NCI-H2196 (cell line): Measurements from ENCODE around the gene BCL2L12.

Experiments
- DNase-seq: peaks from one replicate; lab custom pipeline; 2025; ENCODE audit not compliant: unreplicated experiment; lab: John Stamatoyannopoulos, UW

The BCL2L12 gene

DNA sequence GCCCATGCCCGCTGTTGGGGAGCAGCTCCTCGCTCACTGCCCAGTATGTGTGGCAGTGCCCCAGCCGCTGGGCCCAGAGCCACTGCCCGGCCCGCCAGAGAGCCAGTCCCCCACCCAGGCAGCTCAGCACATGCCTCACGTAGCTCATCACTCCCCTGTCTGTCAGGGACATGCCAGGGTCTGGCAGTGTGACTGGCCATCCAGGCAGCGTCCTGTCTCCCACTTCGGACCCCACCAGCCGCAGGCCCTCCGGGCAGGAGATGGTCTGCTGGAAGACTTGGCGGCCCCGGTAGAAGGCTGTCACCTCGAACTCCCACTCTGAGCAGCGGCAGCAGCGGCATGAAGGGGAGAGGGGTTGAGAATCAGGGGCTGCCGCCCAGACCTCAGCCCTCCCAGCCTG, 3.7 kb upstream of the BCL2L12 start:
- no peak for DNase-seq

DNA sequence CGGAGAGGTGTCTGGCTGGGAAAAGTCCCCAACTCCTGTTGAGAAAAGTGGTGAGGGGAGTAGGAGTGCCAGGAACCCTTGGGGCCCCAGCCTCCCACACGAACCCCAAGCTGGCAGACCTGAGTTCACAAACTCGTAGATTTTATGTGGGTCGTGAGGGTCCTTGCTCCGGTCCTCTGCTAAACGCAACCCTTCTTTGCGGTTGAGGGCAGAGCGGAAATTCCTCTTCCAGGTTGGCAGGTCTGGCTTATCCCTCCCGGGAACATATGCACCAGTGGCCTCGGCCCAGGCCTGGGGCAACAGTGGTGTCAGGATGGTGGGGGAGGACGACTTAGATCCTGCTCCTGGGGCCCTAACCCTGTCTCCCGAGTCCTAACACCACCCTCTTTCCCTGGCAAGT, 2.5 kb upstream of the BCL2L12 start:
- DNase-seq = no peak

DNA sequence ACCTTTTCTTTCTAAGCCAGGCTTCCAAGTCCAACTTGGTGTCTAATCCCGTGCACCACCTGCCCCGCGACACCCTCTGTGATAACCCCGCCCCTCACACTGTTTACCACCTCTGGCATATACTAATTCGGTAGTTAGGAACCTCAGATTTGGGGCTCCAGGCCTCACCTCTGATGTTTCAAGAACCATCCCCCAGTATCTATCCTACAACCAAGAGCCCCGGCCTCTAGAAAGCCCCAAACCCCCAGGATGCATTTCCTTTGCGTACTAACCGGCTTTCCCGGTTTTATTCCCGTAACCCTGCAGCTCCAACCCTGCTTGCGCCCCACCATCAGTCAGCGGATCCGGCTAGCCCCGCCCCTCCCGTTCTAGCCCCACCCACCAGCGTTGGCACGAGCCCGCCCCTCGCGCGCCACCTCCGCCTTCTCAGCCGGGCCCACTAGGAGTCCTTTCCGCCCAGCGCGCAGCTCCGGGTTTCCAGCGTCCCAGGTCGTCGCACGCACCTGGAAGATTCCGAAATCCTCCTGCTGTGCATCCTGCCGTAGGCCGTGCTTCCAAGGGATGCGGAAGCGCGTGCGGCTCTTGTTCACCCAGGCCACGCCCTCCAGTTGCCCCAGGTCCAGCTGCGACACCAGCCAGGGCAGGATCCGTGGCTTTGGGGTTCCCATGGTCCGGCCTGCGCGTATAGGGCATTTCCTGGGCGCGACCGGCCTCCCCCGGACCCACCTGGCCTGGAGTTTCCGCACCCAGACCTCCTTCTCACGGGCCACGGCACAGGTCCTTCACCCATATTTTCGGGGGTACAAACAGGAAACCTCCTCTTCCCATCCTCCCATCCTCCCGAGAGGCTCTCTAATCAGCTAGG, 1.3 kb upstream of the BCL2L12 start:
- DNase-seq = peak; percentile 91

DNA sequence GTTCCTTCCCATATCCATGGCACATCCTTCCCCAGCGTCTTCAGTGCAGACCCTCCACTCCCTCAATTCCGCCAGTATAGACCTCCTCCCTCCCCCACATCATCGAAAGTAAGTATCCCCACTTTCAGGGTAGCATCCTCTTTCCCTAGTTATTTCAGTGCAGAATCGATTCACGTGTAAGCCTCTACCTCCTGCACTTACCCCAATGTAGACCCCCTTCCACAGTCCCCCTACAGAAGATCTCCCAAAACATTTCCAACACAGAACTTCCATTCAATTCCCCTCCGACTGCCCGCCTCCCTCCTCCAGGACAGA, 740 bp upstream of the BCL2L12 start:
- no peak for DNase-seq

DNA sequence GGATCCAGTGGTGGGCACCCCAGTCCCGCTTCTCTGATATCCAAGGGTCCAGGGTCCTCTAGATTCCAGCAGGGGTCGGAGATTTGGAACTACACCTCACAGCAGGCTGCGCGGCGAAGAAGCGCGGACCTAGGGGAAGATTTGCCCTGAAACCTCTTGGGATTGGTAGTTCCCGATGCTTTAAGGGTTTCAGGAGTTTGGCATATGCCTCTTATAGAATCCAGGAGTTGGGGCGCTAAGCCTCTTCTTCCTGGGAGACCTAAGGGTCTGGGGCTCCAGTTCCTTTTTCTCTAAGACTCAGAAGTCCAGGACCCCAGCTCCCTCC, 349 bp downstream of the BCL2L12 start:
- no peak for DNase-seq

DNA sequence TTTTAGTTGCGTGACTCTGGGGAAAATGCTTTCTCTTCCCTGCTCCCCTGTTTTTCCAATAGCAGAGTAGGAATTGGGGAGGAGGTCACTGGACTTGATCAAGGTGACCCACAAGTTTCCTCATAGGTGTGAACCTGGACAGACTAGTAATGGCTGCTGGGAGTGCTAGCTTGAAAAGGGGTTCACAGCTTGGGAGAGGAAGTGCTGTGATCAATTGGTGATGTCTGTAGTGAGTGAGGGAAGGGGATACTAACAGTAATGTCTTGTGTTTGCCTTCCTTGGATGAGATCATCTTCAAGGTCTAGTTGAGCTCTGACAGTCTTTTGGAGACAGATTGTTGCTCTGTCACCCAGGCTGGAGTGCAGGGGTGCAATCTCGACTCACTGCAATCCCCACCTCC, 1.7 kb downstream of the BCL2L12 start:
- DNase-seq = no peak

DNA sequence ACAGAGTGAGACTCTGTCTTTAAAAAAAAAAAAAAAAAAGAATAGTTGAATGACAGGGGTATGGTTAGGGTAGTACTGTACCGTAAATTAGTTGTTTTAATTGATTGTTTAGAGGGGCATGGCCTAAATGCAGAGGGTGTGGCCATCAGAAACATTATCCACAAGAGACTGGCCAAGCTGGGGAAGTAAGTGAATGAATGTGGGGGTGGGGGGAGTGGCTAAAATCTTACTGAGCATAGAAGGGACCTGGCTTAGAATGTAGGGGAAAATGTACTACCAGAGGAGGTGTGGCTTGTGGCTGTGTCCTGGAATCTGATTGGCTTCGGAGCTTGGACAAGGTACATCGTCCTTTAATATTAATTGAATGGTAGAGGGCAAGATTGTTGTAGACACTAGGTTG, 3.8 kb downstream of the BCL2L12 start:
- DNase-seq = no peak

DNA sequence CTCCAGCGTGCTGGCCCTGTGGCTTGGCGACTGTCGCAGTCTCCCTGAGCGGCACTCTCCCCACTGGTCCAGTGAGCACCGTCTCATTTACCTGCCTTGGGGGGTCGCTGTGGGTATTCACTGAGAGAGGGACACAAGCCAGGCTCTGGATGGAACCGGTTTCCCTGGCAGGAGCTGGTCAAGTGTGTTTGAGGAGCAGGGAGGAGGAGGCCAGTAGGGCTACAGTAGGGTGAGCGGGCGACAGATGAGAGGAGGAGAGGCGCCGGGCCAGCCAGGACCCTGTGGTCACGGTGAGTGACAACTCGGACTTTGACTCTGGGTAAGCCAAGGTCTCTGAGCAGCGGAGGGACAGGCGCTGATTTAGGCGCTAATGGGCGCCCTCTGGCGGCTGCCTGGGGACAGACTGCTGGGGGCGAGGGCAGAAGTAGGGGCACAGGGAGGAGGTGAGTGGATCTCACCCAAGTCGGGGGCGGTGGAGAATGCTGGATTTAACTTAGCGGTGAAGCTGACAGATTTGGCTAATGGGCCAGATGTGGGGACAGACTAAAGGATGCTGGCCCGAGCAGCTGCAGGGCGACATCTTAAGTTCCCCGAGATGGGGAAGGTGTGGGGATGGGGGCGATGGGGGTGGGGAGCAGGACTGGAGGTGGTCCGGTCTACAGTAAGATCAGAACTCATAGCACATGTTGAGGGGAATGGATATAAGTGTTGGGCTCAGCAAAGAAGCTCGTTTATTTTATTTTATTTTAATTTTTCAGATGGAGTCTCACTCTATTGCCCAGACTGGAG, 6.6 kb downstream of the BCL2L12 start:
- peak; percentile 78 for DNase-seq

DNA sequence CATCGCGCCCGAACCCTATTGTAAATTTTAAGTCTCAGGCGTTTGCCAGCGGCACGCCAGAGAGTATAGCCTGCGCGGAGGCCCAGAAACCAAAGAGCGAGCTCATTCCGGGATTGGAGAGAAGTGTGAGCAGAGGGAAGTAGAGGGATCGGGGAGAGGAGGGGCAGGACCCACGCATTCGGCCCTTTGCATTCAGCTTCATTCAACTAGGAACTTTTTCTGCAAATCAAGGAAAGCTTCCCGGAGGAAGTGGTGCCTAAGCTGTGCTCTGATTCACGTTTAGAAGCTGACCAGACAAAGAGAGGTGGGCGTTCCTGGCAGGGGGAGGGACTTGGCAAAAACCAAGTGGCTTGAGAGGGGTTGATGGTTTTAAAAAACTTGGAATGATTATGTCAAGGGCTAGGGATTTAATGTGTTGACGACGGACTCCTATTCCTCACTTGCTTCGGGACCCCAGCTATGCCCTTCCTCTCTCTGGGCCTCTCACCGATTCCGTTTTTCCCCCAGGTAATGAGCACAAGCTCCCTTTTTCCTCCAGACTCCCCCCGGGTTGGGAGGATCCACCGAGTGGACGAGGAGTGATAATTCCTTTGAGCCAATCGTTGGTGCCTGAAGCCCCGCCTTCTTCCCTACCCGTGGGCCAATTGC, 10.5 kb downstream of the BCL2L12 start:
- peak; percentile 87 for DNase-seq

DNA sequence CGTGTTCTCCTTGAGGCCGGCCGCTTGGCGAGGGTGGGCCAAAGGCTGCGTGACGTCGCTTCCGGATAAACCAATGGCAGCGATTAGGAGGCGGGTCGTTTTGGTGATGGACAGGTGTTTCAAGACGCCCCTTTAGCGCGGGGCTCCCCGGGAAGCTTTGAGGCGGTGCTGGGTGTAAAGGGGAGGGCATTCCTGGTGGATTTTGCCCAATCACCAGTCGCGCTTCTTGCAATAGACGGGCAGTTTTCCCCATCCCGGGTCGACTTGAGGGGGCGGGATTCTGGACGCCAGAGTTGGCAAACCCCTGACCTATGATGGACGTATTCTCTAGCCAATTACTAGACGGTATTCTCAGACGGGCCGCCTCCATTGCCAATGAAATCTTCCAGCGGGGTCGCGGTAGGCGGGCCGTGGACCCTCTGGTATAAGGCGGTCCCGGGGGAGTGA, 11.1 kb downstream of the BCL2L12 start:
- DNase-seq = peak; percentile 99

DNA sequence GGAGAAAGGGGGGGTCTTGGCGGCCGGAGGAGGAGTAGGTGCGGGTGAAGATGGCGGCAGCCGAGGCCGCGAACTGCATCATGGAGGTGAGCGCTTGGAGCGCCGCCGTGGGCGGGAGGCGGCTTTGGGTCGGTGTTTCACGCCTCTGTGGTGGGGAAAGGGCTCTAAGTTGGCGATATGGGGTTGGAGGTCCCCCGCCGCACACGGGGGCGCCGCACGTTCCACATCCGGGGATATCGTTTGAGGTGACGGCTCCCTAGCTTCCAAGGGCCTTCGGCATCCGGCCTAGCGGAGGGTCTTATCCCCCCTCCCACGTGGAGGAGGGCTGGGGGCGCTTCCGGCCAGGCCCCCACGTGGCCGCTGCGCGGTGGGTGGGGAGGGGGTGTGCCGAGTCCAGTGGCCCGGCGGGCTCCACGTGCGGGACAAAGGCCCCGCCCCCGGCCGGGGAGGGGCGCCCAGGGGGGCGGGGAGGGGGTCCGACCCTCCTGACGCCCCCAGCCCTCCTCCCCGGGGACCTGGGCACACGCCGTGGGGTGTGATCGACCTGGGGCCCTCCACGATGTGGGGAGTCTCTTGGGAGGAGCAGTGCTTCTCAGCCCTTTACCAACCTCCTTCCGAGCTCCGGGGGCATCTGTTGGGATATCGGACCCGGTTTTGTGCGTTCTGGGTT, 11.6 kb downstream of the BCL2L12 start, which contains the start of gene PRMT1:
PRMT1 (plus strand) TSS at position 41 of the 670 bp plus-strand sequence; CDS start at position 51, 10 bp downstream.
- peak; percentile 37 for DNase-seq

DNA sequence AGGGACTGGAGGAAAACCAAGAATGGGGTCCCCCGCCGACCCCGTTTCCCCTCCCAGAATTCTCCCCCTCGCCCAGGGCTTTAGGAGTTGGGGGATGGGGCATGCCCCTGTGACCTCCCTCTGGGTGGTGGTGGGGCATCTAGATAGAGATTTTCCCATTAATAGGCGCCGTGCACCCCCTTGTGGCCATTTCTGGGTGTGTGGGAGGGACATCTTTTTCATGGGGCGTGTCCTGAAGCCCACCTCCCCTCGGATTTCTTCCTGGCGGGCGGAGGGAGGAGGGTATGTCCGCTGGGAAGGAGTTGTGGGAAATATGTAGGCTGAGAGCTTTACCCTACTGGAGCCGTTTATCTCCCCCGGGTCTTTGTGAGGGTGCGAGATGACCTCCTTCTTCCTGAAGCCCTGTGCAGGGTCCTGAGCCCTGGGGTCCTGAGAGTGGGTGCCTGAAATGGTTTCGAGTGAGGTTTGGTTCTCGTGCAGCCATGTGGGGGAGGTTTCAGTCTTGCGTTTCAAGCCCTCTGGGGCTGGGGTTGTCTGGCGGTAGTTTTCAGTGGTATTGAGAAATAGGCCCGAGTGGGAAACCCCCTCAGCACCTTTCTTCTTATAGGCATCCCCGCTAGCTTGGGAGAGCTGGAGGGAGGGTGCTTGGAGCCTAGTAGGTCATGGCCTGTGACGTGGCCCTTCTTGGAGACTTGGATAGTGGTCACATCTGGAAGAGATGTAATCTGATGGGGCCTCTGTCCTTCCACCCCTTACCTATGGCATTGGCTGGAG, 12.4 kb downstream of the BCL2L12 start:
- DNase-seq = peak; percentile 59

DNA sequence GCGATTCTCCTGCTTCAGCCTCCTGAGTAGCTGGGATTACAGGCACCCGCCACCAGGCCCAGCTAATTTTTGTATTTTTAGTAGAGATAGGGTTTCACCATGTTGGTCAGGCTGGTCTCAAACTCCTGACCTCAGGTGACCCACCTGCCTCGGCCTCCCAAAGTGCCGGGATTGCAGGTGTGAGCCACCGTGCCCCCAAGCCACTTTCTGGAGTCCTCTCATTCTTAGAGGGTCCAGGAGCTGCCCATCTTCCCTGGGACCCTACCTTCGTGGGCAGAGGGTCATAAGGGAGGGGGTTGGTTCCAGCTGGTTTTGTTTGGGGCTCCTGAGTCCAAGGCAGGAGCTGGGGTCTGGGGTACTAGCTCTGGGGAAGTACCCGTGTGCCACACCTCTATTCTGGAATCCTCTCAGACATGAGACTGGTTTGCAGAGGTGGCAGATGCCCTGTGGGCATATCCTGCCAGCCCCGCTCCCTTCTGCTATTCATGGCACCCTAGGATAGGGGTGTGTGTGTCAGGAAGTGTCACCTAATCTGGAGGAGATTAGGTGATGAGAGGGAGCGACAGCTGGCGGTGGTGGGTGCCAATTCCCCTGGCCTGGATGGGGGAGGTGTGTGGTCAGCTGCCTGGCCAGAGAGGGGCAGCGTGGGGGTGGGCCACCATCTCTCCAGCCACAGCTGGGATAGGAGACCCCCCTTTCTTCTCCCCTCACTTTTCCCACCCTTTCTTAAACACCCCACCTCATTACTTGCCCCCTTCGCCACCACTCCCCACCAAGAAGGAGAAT, 13.4 kb downstream of the BCL2L12 start:
- peak; percentile 57 for DNase-seq

DNA sequence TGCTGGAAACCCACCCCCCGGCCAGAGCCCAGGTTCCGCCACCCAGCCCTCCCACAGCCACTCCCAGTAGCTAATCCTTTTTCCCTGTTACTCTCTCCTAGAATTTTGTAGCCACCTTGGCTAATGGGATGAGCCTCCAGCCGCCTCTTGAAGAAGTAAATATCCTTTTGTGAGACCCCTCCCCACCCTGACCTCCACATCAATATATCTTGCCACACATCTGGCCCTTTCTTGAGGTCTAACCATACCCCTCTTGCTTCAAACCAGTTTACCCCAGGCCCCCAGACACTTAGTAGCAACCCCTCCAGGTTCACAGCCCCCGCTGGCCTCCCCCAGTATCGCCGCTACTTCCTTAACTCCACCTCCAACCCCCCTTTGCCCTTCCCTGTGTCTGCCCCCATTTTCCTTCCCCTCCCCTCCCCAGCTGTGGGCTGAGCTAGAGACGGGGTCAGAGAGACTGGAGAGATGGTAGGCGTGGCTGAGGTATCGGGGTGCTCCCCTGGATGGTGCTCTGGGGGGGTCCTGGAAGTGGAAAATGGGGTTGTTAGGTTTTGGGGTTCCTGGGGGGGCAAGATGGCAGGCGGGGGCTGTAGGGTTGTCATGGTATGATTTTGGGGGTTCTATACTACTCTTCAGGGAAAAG, 14.2 kb downstream of the BCL2L12 start:
- no peak for DNase-seq

DNA sequence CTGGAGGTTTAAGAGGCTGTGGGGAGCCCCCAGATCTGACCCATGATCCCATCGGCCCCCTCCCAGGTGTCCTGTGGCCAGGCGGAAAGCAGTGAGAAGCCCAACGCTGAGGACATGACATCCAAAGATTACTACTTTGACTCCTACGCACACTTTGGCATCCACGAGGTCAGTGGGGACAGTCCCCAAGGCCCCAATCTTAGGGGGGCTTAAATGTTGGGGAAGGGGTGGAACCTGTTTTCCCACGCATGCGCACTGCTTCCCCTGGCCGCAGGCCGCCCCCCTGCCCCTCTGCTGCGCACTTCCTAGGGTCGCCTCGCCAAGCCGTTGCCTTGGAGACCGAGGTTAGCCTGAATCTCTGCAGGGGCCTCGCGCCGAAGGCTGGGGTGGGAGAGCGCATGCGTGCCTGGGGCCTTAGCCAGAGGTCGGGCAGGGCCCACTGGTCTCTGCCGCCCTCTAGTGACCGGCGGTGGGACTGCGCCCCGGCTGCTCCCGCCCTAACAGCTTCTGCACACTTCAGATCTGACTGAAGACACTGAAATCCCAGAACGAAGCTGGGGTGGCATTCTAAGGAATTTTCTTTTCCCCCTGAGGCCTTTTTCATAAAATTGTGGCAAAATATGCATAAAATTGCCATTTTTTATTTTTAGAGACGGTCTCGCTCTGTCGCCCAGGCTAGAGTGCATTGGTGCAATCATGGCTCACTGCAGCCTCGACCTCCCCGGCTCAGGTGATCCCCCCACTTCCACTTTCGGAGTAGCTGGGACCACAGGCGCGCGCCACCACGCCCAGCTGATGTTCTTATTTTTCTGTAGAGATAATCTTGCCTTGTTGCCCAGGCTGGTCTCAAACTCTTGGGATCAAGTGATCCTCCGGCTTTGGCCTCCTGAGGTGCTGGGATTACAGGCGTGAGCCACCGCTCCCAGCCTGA, 15.0 kb downstream of the BCL2L12 start:
- peak; percentile 90 for DNase-seq

DNA sequence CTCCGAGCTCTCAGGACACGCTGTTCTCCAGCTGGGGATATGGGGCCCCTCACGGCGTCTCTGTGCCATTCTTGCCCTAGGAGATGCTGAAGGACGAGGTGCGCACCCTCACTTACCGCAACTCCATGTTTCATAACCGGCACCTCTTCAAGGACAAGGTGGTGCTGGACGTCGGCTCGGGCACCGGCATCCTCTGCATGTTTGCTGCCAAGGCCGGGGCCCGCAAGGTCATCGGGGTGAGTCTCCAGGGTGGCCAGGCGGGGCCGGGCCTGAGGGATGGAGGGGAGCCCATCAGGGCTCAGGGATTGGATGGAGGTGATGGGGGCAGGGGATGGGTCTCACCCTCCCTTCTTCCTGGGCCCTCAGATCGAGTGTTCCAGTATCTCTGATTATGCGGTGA, 16.1 kb downstream of the BCL2L12 start:
- no peak for DNase-seq

DNA sequence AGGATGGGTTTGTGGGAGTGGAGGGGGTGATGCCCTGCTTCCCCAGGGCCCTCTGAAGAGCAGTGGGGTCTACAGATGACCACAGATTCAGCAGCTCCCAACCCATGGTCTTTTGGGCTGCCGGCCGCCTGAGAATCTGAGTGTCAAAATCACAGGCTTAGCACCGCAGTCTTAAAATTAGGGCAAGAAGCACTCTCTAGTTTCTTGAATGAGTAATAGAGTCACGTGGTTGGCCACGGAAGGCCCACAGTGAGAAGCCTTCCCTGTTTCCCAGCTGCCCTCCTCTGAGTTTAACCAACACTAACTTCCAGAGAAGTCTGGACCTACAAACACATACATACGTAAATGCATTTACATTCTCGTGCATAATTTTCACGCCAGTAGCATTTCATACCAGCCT, 16.5 kb downstream of the BCL2L12 start:
- DNase-seq = no peak

DNA sequence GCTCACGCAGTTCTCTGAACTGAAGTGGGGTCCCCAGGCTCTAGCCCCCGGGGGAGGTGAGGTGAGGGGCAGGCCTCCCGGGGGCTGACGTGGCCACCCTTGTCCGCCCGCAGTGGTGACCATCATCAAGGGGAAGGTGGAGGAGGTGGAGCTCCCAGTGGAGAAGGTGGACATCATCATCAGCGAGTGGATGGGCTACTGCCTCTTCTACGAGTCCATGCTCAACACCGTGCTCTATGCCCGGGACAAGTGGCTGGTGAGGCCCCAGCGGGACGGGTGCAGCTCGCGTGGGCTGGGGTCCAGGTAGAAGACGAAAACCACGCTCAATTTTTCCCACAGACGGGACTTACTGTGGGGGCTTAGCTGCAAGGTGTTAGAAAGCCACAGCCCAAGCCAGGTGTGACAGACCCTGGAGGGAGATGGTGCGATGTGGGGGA, 18.1 kb downstream of the BCL2L12 start:
- no peak for DNase-seq
